MM.1S (cell line): ENCODE results near the gene PTH2R.

ENCODE experiments used
- CTCF ChIP-seq: fragments of 300-600 bp; sonication (generic); IDR thresholded peaks from 2 replicates; pipeline ENCODE4 v1.5.1; 2016; ENCODE audit warnings: antibody characterized with exemption, low read length, mixed read lengths
- EZH2phosphoT487 ChIP-seq: fragments of 300-600 bp; sonication (generic); IDR thresholded peaks from 2 replicates; pipeline ENCODE4 v1.6.1; 2018; ENCODE audit warnings: antibody characterized with exemption, low read length

- TF ChIP-seq CTCF (no peak), EZH2phosphoT487 (no peak)
Observed at GRCh38 chr2:208542465-208543041, 136.0 kb downstream of the PTH2R start.
